HepG2 (cell line): ENCODE data around the gene PPME1. TPM values are rescaled to one million over a fixed set of nuclear protein-coding genes. Genes with fewer than 3 reads are reported as not detected.

ENCODE experiments used
- polyA plus RNA-seq, 8 experiments: library from polyadenylated mRNA; depleted of rRNA in 3 of 8; stranded (reverse) in 7 of 8; unstranded in 1 of 8; fragments of >200 nt; fragmentation: Illumina TruSeq in 4 of 8; extraction: Trizol in 4 of 8; gene quantifications; 2 replicates each; pipeline versions ENCODE4 v1.2.1 to v1.2.3, GENCODE V29; 2011 to 2016; ENCODE audit warnings: low read depth in 4 of 8, missing spikeins in 1 of 8, mixed read lengths in 1 of 8; ENCODE audit not compliant: insufficient read depth in 1 of 8
- small RNA-seq, 3 experiments: library from RNA; depleted of rRNA; stranded (forward); fragments of <200 nt; gene quantifications; one replicate each; pipeline ENCODE3, GENCODE V24; 2012; ENCODE audit warnings: low read depth in 2 of 3, low replicate concordance in 1 of 3; ENCODE audit not compliant: insufficient read length in 3 of 3, insufficient read depth in 2 of 3
- total RNA-seq, 5 experiments: library from RNA; depleted of rRNA; stranded (reverse); fragments of >200 nt; fragmentation: Illumina TruSeq; extraction: Trizol; gene quantifications; 2 replicates each; pipeline ENCODE4 v1.2.3, GENCODE V29; 2016; ENCODE audit warnings: low read depth in 1 of 5

PPME1 gene
- total and polyA plus RNA-seq, 2 of the 13 experiments (the other 11 are each of a cell fraction or from before 2014, with no cell fraction given): 31.3 to 56.0 TPM

Small RNA genes within 50 kb of the gene (small RNA-seq; reads per million reads assigned to genes)
- gene AP002392.1 (0 reads per million in 3 experiments), gene RF00409 (0 reads per million in 3 experiments)

Other genes starting within 250 kb of the PPME1 start
- gene DNAJB13, start 220.3 kb upstream of the PPME1 start, total RNA-seq (2016; rRNA removed; fragmentation: Illumina TruSeq; extraction: Trizol): not detected in 2 replicates
- 2.3 and 2.9 TPM in 2 replicates for gene DNAJB13, start 220.3 kb upstream of the PPME1 start, polyA plus RNA-seq (2011; rRNA removed)
- gene UCP2, start 188.4 kb upstream of the PPME1 start, total RNA-seq (2016; rRNA removed; fragmentation: Illumina TruSeq; extraction: Trizol): 3.2 and 5.5 TPM in 2 replicates
- gene UCP2, start 188.4 kb upstream of the PPME1 start, polyA plus RNA-seq (2011; rRNA removed): 2.7 TPM in 2 replicates
- 0.22 TPM in 1 of 2 replicates, not detected in the other for gene UCP3, start 162.2 kb upstream of the PPME1 start, total RNA-seq (2016; rRNA removed; fragmentation: Illumina TruSeq; extraction: Trizol)
- gene UCP3, start 162.2 kb upstream of the PPME1 start, polyA plus RNA-seq (2011; rRNA removed): 0.10 and 0.37 TPM in 2 replicates
- 6.4 and 8.0 TPM in 2 replicates for gene C2CD3, start 287 bp upstream of the PPME1 start, total RNA-seq (2016; rRNA removed; fragmentation: Illumina TruSeq; extraction: Trizol)
- gene C2CD3, start 287 bp upstream of the PPME1 start, polyA plus RNA-seq (2011; rRNA removed): 5.5 and 6.2 TPM in 2 replicates
- not detected in 2 replicates for gene P4HA3, start 140.4 kb downstream of the PPME1 start, total RNA-seq (2016; rRNA removed; fragmentation: Illumina TruSeq; extraction: Trizol)
- gene P4HA3, start 140.4 kb downstream of the PPME1 start, polyA plus RNA-seq (2011; rRNA removed): not detected in 2 replicates
- gene PGM2L1, start 227.1 kb downstream of the PPME1 start, total RNA-seq (2016; rRNA removed; fragmentation: Illumina TruSeq; extraction: Trizol): 1.2 and 2.1 TPM in 2 replicates
- gene PGM2L1, start 227.1 kb downstream of the PPME1 start, polyA plus RNA-seq (2011; rRNA removed): 0.57 and 0.63 TPM in 2 replicates